ENCODE measurements around the gene SLC1A3. TPM values are rescaled to one million over a fixed set of nuclear protein-coding genes. Genes with fewer than 3 reads are reported as not detected.

SLC1A3 gene
- total RNA-seq, 1 experiment from 2014 or later = 5.8 TPM

DNA sequence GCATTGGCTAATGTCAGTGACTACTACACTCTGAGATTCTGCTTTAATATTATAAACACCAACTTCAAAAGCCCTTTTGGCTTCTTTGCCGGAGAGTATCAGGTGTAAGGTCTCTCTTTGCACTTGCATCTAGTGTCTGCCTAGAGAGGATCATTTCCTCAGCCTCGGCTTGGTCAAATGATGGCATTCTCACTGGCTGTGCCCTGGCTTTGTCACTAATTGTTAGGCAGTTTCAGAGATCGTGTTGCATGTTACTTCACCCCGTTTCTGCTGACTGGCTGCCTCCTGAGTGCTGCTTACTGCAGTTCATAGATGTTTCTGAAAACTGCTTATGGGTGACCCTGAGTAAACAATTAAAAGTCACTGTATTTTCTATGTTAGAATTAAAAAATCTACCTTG lies 48.8 kb downstream of the SLC1A3 start:
- DNase-seq (ENCODE audit: low read depth) = peak; percentile 9

DNA sequence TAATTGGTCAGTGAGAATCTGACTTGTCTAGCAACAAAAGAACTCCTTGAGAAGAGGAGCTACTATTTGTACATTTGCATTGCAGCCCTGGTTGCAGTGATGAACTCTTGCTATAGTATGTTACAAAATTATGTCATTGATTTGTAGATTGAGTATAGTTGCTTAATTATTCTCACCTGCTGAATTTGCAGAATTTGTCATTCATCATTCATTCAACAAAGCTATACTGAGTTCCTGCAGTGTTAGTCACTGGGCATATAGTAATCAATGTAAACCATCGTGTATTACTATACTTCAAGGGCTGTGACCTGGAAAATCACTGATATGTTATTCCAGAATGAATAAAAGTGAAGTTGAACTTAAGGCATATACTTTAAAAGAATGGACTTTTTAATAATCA lies 50.1 kb downstream of the SLC1A3 start:
- no peak for DNase-seq (ENCODE audit: low read depth)

DNA sequence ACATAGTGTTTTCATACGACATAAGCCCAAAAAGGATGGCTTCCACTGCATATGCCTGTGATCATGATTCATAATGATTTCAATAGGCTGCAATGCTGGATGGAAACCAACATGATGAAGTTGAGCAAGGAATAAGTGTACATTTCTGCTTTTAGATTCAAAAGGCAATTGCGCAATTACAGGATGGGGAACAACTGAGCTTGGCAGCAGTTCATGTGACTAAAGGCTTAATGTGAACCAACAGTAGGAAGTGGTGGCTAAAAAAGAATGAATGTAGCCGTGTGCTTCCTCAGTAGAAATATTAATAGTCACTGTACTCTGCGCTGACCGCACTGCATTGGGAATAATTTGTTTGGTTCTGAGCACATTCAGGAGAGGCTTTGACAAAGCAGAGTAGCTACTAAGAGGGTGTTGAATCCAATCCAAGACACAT lies 51.2 kb downstream of the SLC1A3 start:
- DNase-seq (ENCODE audit: low read depth) = peak; percentile 92

DNA sequence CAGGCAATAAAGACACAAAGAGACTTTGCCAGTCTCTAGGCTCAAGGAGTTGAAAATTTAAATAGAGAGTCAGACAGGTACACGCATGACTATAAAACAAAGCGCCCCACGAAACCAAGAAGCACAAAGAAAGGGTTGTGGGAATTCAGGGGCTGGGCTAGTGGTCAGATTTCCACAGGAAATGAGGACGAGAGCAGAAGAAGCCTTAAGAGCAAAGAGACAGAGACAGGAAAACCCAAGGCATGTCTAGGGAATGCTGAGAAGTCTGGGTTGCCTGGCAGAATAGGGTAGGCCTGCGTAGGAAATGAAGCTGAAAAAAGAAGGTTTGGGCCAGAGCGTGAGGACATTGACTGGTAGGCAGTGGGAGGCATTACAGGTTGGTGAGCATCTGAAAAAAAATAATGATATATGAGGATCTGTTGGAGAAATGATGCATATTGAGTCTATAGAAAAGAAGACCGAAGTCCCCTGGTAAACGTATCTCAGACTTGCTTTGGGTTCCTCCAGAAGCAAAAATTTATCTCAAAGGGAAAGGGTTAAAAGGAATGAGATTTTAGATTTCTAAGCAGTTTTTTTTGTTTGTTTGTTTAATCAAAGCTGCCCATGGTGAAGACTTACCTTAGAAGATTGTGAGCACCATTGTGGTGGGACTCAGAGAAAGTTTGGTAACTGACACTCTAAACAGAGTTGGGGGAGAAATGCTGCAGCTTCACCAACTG lies 51.8 kb downstream of the SLC1A3 start:
- peak; percentile 24 for DNase-seq (ENCODE audit: low read depth)

DNA sequence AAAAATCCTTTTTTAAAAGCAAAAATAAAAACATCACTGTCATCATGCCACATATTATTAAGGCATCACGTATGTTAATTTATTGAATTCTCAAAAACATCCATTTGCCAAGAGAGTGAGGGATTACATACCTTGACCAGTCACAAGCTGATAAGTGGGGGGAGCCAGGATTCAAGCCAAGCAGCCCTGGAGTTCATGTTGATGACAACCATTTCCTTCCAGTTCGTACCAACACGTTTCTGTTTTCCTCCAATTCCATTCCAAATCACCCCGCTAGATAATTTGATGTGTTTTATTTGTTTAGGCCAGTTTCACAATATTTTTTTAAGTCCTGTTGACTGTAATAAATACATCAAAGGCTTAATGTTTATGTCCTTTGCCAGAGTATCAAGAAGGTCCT lies 53.0 kb downstream of the SLC1A3 start:
- no peak for DNase-seq (ENCODE audit: low read depth)

DNA sequence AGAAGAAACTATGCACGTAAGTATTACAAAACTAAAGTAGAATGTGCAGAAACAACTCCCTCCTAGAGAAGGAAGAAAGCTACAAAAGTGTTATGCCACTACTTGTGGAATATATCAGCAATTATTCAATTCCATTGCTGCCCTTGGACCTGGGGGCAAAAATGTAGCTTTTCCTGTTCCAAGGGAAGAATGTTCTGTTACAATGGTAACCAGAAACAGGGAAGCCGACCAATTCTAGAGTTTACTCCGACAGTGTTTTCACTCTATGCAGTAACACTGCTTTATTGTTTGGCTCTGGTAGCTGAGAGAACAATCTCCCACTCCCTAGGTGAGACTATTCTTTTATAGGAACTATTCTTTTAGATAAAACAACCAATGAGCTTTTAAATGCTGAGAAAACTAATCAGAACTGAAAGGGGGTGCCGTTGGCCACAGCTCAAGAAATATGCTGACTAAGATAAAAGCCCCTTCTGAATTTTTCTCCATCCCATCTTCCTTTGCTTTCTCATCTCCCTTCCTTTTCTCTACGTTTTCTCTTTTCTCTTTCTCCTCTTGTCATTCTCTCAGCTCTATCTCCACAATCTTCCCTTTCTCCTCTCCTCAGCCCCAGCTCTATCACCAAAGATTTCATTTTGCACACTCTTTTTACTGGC lies 54.1 kb downstream of the SLC1A3 start:
- no peak for DNase-seq (ENCODE audit: low read depth)

DNA sequence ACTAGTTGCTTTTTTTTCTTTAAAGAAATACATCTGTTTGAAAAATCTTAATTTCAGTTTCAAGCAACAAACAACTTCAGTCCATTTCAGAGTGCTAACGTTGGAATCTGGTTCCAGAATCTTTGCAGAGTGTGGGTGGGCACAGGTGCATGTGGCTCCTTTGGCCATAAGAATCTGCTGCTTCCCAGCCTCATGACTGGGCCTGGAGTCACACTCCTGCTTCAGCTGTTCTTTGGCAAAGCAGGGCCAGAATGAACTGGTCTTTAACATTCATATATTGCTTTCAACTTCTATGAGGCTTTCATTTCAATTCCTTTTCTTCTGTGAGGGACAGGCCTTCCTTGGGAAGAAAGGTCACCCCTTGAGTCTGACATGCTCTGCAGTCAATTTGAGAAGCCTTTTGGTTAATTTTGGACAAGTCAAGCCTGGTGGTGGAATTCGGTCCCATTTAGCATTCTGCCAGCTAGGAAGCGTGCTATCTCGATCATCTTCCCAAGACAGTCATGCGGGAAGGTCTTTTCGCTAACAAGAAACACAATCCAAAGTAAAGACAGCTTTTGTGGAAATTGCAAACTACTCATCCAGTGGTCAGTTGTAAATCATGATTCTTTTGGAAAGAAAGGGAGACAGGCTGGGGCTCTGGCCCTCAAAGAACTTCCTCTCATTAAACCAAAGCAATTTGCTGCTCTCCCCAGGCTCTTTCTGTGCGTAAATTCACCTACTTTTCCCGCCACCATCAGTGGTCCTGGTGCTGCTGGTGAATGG lies 55.2 kb downstream of the SLC1A3 start:
- DNase-seq (ENCODE audit: low read depth) = no peak

DNA sequence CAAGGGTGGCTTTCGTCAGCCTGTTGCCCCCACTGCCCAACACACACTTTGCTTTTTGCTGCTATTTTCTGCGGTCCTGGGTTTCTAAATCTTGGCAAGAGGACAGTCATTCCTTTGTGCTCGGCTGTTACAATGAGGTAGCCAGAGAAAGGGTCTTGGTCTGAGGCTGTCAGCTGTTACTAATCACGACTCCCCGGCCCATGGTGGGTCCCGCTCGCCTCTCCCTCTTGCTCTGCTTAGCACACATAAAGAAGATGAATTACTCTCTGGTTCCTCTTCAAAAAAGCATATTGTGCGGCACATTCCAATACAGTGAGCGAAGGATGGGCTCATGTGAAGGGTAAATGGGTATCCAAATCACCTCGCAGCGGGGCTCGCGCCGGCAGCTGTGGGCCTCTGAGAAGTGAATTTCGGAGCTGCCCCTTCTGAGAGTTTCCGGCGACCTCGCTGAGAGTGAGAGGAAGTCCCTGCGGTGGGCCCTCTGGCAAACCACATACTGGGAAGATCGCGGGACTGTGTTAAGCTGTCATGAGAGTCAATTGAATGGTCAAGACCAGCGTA lies 56.0 kb downstream of the SLC1A3 start:
- DNase-seq (ENCODE audit: low read depth) = no peak

DNA sequence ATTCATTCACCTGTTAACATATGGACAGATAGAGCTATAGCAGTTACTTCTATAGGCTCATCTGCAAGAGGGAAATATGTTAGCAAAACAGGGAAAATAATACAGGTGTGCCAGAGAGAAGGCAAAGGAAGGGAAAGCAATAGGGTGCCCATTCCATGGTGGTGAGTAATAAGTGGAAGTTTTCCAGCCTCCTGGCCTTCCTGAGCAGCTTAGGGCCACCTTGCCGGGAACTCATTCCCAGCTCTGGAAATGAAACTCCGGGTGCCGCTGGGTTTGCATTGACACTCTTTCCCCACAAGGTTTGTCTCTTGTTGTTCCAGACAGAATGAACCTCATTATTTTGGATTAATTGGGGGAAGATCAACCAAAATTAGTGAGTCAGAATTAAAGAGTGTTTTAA lies 58.4 kb downstream of the SLC1A3 start:
- peak; percentile 51 for DNase-seq (ENCODE audit: low read depth)

DNA sequence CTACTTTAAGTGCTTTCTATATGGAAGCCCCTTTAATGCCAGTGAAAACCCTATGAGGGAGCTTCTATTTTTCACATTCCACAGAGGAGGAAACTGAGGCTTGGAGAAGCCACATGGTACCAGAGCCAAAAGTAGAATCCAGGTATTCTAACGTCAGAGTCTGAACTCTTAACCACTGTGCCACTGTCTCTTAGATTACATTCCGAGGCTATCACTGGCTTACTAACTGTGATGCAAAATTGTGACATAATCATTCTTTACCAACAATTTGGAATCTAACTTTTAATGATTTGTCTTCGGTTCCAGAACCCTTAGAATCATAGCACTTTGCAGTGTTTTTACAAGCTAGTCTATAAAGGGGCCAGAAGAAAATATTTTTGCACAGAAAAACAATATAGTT lies 59.2 kb downstream of the SLC1A3 start:
- DNase-seq (ENCODE audit: low read depth) = no peak

DNA sequence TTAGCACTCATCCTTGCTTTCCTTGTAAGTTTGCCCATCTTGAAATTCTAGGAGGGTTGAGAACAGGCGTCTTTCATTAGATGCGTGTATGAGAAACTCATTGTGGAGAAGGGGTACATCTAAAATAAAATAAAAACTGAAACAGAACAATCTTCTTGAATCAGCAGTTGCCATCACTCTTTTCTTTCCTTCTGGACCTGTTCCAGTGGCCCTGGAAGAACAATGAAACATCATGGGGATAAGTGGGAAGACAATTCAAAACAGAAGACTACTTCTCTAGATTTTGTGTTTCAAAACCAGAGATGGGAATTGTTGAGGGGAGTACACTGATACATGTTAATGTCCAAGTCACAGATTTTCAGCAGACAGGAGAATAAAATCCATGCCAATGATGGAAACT lies 59.9 kb downstream of the SLC1A3 start:
- no peak for DNase-seq (ENCODE audit: low read depth)

DNA sequence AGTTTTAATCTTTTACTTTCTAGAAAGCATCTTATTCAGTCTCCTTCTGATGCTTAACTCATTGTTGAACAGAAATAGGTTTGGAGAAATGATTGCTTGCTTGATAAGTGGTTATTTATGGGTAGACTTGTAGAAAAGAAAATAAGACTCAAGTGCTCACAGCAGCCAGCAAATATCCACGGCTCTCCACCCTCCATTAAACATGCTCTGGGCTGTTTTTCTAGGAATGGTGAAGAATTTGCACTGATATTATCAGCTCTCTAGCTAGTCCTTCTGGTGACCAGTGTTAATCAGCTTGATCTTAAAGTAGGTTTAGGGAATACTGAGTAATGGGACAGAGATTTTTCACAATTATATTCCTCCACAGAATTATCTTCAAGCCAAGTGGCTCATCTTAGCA lies 60.6 kb downstream of the SLC1A3 start:
- DNase-seq (ENCODE audit: low read depth) = no peak

DNA sequence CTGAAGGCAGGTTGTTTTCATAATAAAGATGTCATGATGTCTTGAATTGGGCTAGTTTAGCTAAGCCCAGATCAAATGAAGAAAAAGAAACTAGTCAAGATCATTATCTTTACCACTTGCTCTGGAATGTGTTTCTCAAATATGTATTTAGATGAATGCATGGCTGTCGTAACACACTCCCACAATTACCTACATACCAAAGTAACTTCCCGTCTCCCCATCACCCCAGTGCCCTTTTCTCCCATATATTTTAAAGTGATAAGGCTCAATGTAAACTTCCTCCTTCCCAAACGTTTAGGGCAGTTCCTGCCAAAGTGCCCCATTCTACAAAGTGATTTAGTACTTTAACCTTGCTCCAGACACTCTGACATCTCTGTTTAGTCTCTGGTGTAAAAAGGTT lies 61.4 kb downstream of the SLC1A3 start:
- peak; percentile 24 for DNase-seq (ENCODE audit: low read depth)

DNA sequence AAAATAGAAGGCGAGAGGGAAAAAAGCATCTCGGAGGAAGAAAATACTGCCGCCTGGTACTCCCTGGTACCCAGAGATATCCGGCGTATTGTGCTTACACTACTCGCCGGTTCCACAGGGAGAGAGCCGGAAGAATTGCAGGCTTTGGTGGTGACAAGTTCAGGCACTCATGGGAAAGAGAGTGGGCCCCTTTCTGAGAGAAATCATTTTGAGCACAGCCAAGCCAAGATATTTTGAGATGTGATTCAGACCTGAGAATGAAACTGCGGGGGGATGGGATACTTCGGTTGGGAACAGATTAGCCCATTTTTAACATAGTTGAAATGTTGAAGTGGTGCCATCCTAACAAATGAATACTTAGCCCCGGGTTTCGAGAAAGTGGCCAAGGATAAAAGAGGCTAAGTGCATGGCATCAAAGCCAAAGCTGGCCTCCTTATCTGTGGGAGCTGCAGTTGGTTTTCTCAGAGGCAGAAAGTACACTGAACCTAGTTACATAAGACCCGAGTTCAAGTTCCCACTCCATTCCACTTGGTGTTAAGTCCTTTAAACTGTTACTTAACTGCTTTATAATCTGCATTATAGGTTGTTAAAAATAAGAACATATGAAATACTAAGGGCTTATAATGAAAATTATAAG lies 62.7 kb downstream of the SLC1A3 start:
- DNase-seq (ENCODE audit: low read depth) = no peak

DNA sequence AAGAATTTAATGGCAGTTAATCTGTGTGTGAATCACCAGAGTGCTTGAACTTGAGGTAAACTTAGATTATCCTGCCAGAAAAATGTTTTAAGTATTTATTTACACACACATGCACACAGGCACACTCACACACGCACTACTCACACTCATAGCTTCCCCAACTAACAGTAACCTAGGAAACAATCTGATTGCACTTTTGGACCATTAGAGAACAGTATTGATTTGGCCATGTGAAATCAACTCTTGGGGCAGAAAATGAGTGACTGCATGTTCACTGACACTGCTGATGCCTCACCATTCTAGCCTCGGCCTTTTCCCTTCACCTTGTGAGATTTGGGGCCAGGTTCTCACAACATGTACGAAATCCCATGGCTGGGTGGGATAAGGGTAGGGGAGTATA lies 64.1 kb downstream of the SLC1A3 start:
- DNase-seq (ENCODE audit: low read depth) = no peak

DNA sequence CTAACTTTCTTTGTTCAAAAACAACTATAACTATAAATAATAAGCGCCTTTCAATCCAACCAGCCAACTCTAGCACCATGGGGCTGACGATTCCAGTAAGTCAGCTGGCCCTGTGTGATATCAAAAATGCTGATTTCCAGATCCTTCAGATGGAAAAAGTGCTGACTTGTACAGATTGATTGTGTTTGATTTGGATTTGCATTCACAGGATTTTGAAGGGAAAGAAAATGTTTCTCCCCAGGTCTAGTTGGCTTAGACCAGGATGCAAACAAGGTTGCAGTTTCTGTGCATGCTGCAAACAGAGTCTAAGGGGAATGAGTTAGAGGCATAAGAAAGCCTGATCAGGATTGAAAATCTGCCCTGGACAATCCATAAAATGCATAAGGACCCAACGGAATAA lies 68.9 kb downstream of the SLC1A3 start:
- no peak for DNase-seq (ENCODE audit: low read depth)

DNA sequence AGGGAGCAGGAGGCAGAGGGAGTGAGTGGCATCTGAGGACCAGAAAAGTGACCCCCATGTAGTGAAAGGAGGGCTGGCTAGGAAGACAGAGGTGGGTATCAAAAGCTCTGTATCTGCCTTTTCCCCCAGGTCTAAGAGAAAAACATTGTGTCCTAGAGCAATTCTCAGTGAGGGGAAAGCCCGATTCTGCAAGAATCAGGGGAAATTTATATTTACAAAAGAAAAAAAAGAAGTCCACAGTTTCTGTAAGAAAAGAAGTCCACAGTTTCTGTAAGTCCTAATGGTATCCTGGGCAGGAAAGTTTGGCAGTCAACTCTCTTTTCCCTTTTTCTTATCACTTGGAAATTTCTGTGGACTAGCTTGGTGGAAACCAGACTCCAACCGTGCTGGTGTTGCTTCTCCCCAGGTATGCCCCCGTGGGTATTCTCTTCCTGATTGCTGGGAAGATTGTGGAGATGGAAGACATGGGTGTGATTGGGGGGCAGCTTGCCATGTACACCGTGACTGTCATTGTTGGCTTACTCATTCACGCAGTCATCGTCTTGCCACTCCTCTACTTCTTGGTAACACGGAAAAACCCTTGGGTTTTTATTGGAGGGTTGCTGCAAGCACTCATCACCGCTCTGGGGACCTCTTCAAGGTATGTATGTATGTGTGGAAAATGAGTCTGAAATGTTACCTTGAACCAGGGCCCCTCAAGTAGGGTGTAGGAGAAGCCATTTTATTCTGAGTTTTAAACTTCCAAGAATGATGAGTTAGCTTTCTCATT lies 73.0 kb downstream of the SLC1A3 start:
- no peak for DNase-seq (ENCODE audit: low read depth)

DNA sequence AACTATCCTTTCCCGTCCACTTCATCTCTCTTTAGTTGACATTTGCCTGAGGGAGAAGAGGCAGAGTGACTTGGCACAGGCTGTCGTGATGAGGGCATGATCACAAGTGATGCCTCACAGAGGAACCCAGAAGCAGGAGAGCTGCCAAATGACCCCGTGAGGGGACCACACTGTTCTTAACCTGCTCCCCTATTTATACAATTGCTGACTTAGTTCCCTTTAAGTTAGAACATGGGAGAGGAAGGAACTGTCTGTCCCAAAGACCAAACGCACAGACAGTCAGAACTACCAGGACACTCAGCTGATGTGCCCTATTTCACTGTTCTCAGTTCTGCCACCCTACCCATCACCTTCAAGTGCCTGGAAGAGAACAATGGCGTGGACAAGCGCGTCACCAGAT lies 73.7 kb downstream of the SLC1A3 start:
- no peak for DNase-seq (ENCODE audit: low read depth)

DNA sequence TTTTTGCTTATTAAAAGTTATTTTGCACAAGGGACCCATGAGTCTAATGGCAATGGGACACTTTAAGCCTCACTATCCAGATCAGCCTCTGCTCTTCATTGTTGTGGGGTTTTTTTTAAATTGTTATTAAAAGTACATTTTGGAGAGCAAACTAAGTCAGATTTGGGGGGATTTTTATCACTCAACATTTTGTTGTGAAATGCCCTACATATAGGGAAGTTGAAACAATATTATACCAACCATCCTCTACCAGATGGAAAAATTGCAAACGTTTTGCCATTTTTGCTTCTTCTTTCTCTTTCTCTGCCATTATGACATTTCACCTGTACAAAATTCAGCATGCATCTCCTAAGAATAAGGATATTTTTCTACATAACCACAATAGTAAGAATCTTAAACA lies 75.3 kb downstream of the SLC1A3 start:
- no peak for DNase-seq (ENCODE audit: low read depth)

DNA sequence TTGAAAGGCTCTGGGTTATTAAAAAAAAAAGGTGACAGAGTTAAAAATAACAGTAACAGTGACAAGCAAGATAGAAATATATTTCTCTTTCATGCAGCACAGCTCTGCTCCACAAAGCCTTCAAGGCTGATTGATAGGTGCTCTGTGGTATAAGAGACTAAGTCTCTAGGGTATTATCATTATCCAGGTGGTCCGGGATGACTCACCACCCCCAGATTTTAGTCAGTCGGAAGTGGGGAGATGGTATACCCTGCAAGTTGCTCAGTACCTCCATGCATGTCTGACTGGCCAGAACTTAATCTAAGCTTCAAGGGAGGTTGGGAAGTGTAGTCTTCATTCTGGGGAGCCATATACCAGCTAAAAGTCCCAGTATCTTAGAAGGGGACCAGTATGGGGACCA lies 76.1 kb downstream of the SLC1A3 start:
- no peak for DNase-seq (ENCODE audit: low read depth)

DNA sequence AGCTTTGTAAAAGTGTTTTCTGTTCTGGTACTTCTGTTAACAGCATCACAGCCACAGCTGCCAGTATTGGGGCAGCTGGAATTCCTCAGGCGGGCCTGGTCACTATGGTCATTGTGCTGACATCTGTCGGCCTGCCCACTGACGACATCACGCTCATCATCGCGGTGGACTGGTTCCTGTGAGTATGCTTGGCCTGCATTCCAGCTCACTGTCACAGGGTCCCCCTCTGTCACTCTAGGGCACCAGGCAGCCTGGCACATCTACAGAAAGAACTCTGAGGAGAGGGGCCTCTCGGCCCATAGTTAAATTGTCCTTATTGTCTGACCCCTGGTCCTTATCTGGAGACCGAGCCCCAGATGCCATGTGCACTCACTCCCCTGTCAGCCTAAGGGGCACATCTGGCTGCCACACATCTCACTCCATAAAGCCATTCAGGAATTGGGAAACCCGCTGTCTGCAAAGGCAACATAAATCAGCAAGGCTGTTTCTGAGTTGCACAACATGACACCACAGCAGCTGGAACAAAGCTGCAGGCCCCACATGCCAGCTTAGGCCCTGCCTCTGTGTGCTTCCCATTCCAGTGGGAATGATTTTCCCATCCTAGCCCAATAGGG lies 77.5 kb downstream of the SLC1A3 start:
- DNase-seq (ENCODE audit: low read depth) = no peak

Data from Daoy (cell line).